Hepatocyte (in vitro differentiated cells): ENCODE data around the gene HES3.
A peak's percentile ranks its signal among the peaks of the same experiment; 100 is the strongest.

Source experiments
- EZH2 ChIP-seq: fragments of 200-600 bp; sonication (generic); IDR thresholded peaks from 2 replicates; pipeline ENCODE4 v1.6.1; 2016; ENCODE audit warnings: antibody characterized with exemption, mild to moderate bottlenecking, borderline replicate concordance
- EZH2phosphoT487 ChIP-seq: fragments of 200-600 bp; sonication (generic); IDR thresholded peaks from one replicate; pipeline ENCODE4 v1.6.1; 2018; ENCODE audit warnings: antibody characterized with exemption, mild to moderate bottlenecking, low read depth, moderate library complexity; ENCODE audit not compliant: unreplicated experiment, severe bottlenecking
- TF ChIP-seq, protein P1 (sequence below): fragments of 200-600 bp; sonication (generic); IDR thresholded peaks from 2 replicates; pipeline ENCODE4 v1.5.1; 2016; ENCODE audit warnings: antibody characterized with exemption, mild to moderate bottlenecking; ENCODE audit not compliant: poor library complexity

DNA sequence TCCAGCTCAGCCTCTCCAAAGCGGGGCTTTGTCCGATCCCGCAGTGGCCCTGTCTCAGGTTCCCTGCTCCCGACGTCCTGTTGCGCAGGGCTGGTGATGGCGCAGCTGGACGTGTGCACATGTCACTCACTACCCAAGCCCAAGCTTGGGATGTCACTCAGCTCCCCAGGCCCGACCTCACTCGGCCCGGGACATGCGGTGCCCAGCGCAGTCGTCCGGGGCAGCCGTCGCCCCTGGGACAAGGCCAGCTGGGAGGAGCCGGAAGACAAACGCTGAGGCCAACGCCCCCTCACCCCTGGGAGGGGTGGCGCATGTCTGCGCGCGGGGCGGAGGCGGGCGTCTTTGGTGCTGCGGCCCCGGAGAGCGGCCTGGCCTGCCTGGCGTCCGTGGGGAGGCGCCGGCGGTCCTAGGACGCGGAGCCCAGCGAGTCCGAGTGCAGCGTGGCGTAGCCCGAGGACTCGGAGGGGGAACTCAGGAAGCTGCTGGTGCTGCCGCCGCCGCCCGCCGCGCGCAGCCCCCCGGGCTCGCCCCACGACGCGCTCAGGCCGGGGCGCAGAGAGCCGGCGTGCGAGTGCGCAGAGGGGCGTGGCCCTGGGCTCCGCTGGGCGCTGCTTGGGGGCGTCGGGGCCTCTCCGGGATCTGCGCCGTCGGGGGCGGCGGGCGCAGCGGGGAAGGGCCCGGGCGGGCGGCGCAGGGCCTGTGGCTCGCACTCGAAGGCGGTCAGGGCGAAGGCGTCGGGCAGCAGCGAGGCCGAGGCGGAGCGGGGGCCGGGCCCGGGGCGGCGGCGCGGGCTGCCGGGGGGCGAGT, 5.2 kb downstream of the HES3 start:
- TF ChIP-seq, protein P1, sequence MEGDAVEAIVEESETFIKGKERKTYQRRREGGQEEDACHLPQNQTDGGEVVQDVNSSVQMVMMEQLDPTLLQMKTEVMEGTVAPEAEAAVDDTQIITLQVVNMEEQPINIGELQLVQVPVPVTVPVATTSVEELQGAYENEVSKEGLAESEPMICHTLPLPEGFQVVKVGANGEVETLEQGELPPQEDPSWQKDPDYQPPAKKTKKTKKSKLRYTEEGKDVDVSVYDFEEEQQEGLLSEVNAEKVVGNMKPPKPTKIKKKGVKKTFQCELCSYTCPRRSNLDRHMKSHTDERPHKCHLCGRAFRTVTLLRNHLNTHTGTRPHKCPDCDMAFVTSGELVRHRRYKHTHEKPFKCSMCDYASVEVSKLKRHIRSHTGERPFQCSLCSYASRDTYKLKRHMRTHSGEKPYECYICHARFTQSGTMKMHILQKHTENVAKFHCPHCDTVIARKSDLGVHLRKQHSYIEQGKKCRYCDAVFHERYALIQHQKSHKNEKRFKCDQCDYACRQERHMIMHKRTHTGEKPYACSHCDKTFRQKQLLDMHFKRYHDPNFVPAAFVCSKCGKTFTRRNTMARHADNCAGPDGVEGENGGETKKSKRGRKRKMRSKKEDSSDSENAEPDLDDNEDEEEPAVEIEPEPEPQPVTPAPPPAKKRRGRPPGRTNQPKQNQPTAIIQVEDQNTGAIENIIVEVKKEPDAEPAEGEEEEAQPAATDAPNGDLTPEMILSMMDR, result peak; percentile 13
- no peak for TF ChIP-seq EZH2phosphoT487
- no peak for TF ChIP-seq EZH2
